ENCODE results near the gene TMTC2.

Gene TMTC2

DNA sequence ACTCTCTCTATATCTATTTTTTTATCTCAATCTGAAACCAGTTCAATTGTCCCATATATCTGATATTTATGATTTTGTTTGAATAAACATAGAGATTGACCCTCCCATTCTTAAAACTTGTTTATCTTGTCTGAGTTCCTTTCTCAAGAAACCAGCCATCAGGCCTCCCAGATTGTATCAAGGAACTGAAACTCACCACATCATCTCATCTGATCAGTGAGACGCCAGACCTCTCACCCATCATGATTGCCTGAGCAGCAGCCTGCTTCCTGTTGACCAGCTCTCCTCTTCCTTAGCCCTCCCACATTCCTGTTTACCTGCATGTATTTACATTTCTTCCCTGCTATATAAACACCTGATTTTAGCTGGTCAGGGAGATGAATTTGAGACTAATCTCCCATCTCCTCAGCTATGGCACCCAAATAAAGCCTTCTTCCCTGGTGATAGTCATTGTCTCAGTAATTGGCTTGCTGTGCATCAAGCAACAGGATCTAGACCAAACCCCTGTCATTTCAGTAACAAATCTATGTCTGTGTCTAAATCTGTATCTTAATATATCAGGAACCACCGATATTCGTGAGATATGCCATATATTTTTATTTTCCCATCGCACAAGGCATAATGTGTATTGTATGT is 323.6 kb downstream of the TMTC2 start:
- Histone ChIP-seq H2AFZ (ENCODE audit: low read depth) (no peak overlapping the region), H3K36me3 (ENCODE audit: insufficient read depth) (no peaks in the 10 kb centered on the region), H3K79me2 (ENCODE audit: insufficient read depth, low read depth) (no peaks in the 10 kb centered on the region), H3K4me2 (no peak overlapping the region), H4K20me1 (ENCODE audit: insufficient read depth) (no peaks in the 10 kb centered on the region), H3K4me3 (IDR thresholded peaks at IDR 0.05; ENCODE audit: insufficient read depth, low read depth, low read length) (no peak overlapping the region), H3K4me1 (ENCODE audit: low read depth, poor library complexity, severe bottlenecking) (no peaks in the 10 kb centered on the region), H3K27ac (no peak overlapping the region), H3K27me3 (ENCODE audit: insufficient read depth, low read depth) (no peaks in the 10 kb centered on the region), H3K9ac (no peak overlapping the region)
- TF ChIP-seq CTCF (conservative IDR thresholded peaks at IDR 0.05; ENCODE audit: low read depth, low read length) = no peak

- Histone ChIP-seq H3K4me2 (no peak overlapping the region), H3K27me3 (ENCODE audit: insufficient read depth, low read depth) (no peaks in the 10 kb centered on the region), H3K36me3 (ENCODE audit: insufficient read depth) (no peaks in the 10 kb centered on the region), H3K27ac (no peak overlapping the region), H2AFZ (ENCODE audit: low read depth) (no peak overlapping the region), H3K4me3 (IDR thresholded peaks at IDR 0.05; ENCODE audit: insufficient read depth, low read depth, low read length) (no peak overlapping the region), H3K4me1 (ENCODE audit: low read depth, poor library complexity, severe bottlenecking) (no peaks in the 10 kb centered on the region), H3K9ac (no peak overlapping the region), H3K79me2 (ENCODE audit: insufficient read depth, low read depth) (no peaks in the 10 kb centered on the region), H4K20me1 (ENCODE audit: insufficient read depth) (no peaks in the 10 kb centered on the region)
- no peak for TF ChIP-seq CTCF (conservative IDR thresholded peaks at IDR 0.05; ENCODE audit: low read depth, low read length)
These were observed 328.9 kb downstream of the TMTC2 start for GRCh38 chr12:83015390-83016217.

DNA sequence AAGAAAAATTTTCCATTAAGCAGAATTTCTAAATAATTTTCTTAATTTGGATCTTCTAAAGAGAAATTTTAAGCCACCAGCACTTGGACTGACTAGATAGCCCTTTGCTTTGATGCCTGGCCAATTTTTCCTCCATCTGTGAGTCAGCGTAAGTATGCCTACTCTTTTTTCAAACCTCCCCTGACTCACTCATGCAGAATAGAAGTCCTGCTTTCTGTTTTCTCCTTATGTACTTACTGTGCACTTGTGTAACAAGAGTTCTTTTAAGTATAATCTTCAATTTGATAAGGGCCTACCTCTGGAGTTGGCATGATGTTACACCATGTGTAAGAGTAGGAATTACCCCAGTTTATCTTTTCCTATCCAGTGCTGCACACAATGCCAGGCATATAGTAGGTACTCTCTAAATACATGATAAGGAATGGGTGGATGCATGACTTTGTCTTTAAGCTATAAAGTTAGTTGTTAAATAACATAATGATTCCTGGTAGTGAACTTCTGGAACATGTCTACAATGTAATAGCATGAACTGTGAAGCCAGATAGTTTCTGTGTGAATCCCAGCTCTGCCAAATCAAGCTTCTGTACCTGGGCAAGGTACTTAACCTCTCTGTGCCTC is 329.6 kb downstream of the TMTC2 start:
- H3K4me3 ChIP-seq (IDR thresholded peaks at IDR 0.05; ENCODE audit: insufficient read depth, low read depth, low read length) = no peak overlapping the region
- H3K4me1 ChIP-seq (ENCODE audit: low read depth, poor library complexity, severe bottlenecking) = no peaks in the 10 kb centered on the region
- no peak overlapping the region for H3K4me2 ChIP-seq
- no peak for TF ChIP-seq CTCF (conservative IDR thresholded peaks at IDR 0.05; ENCODE audit: low read depth, low read length)
- H3K36me3 ChIP-seq (ENCODE audit: insufficient read depth) = no peaks in the 10 kb centered on the region
- no peak overlapping the region for H3K27ac ChIP-seq
- no peaks in the 10 kb centered on the region for H3K27me3 ChIP-seq (ENCODE audit: insufficient read depth, low read depth)
- H4K20me1 ChIP-seq (ENCODE audit: insufficient read depth) = no peaks in the 10 kb centered on the region
- no peaks in the 10 kb centered on the region for H3K79me2 ChIP-seq (ENCODE audit: insufficient read depth, low read depth)
- no peak overlapping the region for H3K9ac ChIP-seq
- H2AFZ ChIP-seq (ENCODE audit: low read depth) = no peak overlapping the region

DNA sequence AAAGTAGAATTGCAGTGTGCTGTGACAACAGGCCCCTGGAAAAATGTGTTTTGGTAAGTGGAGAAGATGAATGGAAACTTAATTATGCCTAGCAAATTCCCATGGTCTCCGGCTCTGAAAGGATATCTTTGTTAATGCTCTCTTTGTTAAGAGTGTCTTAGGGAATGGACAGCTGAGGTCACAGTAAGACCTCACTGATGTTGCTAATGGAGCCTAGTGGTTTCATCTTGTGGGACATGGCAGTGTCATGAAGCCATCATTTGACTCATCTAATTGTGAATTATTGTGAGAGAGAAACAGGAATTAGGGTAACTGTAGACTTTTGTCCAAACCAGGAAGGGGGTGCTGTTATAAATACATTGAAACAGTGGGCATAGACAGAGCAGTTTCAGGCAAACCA is 330.3 kb downstream of the TMTC2 start:
- TF ChIP-seq CTCF (conservative IDR thresholded peaks at IDR 0.05; ENCODE audit: low read depth, low read length) = no peak

More for the DNA sequence above, 330.3 kb downstream of the TMTC2 start:
- no peak overlapping the region for H3K27ac ChIP-seq
- H3K4me3 ChIP-seq (IDR thresholded peaks at IDR 0.05; ENCODE audit: insufficient read depth, low read depth, low read length) = no peak overlapping the region
- H4K20me1 ChIP-seq (ENCODE audit: insufficient read depth) = no peaks in the 10 kb centered on the region
- no peak overlapping the region for H2AFZ ChIP-seq (ENCODE audit: low read depth)
- no peak overlapping the region for H3K9ac ChIP-seq
- H3K79me2 ChIP-seq (ENCODE audit: insufficient read depth, low read depth) = no peaks in the 10 kb centered on the region
- H3K36me3 ChIP-seq (ENCODE audit: insufficient read depth) = no peaks in the 10 kb centered on the region
- no peaks in the 10 kb centered on the region for H3K27me3 ChIP-seq (ENCODE audit: insufficient read depth, low read depth)
- no peaks in the 10 kb centered on the region for H3K4me1 ChIP-seq (ENCODE audit: low read depth, poor library complexity, severe bottlenecking)
- no peak overlapping the region for H3K4me2 ChIP-seq

Measured in KMS-11 (cell line).